PC-3 (cell line): ENCODE measurements around the gene MTMR6.

Experiments
- EZH2 ChIP-seq: fragments of 300-600 bp; sonication (generic); IDR thresholded peaks from one replicate; pipeline ENCODE4 v1.6.1; 2017; ENCODE audit warnings: antibody characterized with exemption, mild to moderate bottlenecking, low read length; ENCODE audit not compliant: unreplicated experiment
- EZH2phosphoT487 ChIP-seq: fragments of 300-600 bp; sonication (generic); IDR thresholded peaks from 2 replicates; pipeline ENCODE4 v1.6.1; 2018; ENCODE audit warnings: mild to moderate bottlenecking, antibody characterized with exemption, low read length, borderline replicate concordance
- TF ChIP-seq, protein P1 (sequence below): fragments of 300-600 bp; sonication (generic); conservative IDR thresholded peaks from 2 replicates; pipeline ENCODE4 v1.5.1; 2017; ENCODE audit warnings: antibody characterized with exemption, low read depth, mild to moderate bottlenecking, low read length

DNA sequence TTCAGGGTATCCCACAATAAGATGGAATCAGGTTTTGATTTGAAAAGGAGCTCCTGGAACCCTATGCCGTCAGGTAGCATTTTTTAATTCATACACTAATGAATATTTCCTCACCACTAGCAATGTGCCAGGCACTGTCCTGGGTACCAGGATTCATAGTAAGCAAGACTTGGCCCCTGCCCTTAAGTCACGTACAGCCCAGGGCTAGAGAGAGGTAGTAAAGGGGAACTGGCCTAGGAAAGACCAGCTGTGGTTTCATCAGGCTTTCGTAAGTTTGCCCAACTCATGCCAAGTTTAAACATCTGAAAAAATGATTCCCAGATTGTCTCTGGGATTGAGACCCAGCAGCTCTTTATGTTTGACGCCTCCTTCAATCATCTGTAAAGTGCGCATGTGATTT, 69.3 kb downstream of the MTMR6 start:
- TF ChIP-seq, protein P1, sequence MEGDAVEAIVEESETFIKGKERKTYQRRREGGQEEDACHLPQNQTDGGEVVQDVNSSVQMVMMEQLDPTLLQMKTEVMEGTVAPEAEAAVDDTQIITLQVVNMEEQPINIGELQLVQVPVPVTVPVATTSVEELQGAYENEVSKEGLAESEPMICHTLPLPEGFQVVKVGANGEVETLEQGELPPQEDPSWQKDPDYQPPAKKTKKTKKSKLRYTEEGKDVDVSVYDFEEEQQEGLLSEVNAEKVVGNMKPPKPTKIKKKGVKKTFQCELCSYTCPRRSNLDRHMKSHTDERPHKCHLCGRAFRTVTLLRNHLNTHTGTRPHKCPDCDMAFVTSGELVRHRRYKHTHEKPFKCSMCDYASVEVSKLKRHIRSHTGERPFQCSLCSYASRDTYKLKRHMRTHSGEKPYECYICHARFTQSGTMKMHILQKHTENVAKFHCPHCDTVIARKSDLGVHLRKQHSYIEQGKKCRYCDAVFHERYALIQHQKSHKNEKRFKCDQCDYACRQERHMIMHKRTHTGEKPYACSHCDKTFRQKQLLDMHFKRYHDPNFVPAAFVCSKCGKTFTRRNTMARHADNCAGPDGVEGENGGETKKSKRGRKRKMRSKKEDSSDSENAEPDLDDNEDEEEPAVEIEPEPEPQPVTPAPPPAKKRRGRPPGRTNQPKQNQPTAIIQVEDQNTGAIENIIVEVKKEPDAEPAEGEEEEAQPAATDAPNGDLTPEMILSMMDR, result no peak
- TF ChIP-seq EZH2, result no peak
- TF ChIP-seq EZH2phosphoT487, result no peak
